ENCODE data around the gene PNLIPRP2. TPM values are rescaled to one million over a fixed set of nuclear protein-coding genes. Genes with fewer than 3 reads are reported as not detected.
A peak's percentile ranks its signal among the peaks of the same experiment; 100 is the strongest.

Gene PNLIPRP2
- polyA plus RNA-seq, 1 donor, result 0.25 TPM

DNA sequence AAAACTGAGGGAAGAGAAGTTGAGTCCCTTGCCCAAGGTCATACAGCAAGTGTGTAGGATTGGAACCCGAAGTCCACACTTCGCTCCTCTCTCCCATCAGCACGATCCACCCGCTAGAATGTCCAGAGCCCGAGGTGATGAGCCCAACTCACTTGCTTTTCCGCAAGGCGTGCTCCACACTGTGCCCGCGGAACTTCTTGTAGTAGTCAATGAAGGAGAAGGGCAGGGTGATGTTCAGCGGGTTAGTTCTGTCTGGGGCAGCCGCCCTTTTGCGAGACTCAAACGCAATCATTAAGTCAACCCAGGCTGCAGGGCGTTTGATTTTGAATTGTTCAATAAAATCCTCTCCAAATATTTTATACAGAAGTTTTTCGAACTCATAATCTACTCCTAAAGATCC lies 58.6 kb downstream of the PNLIPRP2 start:
- DNase-seq (ENCODE audit: low read depth), result no peak

DNA sequence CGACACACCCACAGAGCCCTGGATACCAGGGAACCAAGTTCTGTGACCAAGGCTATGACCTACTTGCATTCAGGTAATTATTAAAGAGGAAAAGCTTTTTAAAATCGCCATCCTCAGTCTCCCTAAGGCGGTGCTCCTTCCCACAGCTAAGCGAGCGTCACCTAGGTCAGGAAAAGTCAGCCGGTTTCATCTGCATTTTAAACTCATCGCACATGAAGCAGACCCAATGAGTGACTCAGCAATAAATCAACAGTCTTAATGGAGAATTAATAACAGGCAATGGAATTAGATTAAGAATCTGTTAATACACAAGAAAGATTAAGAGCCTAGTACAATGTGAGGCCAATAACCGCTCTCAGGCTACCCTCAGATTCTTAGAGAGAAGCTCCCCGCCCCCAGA lies 62.4 kb downstream of the PNLIPRP2 start:
- no peak for DNase-seq (ENCODE audit: low read depth)

DNA sequence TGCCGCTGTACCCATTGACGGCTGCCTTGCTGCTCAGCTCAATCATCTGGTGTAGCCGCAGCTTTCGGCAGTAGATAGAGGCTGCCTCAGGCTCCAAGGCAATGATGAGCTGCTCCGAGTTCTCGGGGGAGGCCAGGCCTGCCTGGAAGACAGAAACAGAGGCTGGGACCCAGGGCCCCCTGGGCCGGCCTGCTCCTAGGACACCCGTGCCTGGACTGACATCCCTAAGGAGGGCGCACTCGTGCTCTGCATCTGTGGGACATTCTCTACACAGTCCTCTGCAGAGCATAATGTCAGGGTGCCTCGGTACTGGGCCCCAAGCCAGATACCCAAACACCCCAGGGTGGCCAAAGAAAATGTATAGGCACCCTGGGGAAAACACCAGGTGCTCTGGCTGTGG lies 63.1 kb downstream of the PNLIPRP2 start:
- DNase-seq (ENCODE audit: low read depth), result no peak

DNA sequence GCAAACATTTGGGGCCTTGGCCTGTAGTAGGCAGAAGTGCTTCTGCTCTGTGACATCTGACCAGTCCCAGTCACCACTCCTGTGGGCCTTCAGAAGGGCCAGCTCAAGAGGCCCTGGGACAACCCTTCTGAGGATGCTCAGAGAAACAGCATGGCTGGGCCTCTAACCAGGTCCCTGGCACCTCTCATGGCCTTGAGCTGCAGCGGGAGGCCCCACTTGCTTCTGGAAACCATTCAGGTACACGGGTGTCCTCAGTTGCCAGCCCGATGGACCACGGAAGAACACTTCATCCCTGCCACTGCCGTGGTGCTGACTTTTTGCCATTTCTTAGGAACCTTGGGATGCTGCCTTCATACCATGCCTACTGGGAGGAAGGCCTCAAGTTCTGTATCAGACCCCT lies 64.0 kb downstream of the PNLIPRP2 start:
- DNase-seq (ENCODE audit: low read depth), result no peak

DNA sequence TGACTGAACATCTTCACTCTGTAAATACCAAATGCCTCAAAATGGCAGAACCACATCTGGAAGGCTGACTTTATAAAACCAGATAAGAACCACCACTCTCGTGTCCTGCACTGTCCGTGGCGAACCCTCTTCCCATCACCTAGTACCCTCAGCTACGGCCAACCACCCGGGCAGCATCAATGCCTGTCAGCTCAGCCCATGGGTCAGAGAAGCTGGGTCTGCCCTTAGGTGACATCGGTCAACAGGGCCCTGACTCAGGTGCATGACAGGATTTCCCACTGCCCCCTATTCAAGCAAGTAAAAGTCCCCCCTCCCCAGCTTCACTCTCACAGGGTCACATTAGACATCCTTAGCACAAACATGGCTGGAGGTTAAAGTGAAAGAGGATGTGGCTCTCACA lies 65.1 kb downstream of the PNLIPRP2 start:
- no peak for DNase-seq (ENCODE audit: low read depth)

DNA sequence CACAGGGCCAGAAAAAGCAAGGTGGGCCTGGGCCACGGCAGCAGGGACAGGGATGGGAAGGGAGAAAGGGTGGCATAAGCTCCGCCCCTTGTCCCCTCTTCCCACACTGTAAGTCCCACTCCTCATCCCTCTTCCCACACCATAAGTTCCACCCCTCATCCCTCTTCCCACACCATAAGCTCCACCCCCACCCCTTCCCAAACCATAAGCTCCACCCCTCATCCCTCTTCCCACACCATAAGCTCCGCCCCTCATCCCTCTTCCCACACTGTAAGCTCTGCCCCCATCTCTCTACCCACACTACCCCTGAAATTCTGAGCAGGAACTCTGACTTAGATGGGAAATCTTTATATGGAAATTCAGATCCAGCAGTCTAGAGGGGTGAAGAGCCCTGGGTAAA lies 65.9 kb downstream of the PNLIPRP2 start:
- DNase-seq (ENCODE audit: low read depth), result no peak

DNA sequence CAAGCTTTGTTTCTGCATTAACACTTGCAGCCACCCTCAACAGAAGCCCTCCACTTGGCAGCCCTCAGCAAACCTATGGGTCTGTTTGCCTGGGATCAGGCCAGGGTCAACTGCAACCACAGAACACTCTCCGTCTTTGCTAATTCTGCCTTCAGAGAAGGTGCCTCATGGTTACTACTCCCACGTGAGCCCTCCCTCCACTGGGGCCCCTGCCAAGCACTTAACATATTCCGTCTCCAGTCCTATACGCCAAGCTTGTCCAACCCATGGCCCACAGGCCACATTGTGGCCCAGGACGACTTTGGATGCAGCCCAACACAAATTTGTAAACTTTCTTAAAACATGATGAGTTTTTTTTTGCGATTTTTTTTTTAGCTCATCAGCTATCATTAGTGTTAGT lies 66.9 kb downstream of the PNLIPRP2 start:
- DNase-seq (ENCODE audit: low read depth), result no peak

DNA sequence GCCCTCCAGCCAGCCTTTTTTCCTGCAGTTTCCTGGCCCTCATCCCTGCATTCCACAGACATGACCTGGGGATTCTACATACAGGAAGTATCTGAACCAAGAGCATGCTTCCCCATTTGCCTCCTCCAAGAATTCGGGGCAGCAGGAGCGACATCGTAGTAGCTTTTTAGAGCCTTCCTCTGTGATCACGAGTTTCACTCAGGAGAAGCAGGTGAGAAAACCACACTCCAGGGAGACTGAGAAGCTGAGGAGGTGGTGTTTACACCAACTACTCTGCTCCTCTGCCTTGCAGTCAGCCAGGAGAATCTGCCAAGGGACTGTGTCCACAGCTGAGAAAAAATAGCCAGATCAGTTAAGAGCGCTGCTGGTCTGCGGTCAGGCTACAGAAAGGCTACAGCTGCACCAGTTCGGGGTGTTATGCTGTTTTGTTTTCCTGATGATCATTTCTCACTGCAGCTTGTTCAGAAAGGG lies 67.5 kb downstream of the PNLIPRP2 start:
- no peak for DNase-seq (ENCODE audit: low read depth)

DNA sequence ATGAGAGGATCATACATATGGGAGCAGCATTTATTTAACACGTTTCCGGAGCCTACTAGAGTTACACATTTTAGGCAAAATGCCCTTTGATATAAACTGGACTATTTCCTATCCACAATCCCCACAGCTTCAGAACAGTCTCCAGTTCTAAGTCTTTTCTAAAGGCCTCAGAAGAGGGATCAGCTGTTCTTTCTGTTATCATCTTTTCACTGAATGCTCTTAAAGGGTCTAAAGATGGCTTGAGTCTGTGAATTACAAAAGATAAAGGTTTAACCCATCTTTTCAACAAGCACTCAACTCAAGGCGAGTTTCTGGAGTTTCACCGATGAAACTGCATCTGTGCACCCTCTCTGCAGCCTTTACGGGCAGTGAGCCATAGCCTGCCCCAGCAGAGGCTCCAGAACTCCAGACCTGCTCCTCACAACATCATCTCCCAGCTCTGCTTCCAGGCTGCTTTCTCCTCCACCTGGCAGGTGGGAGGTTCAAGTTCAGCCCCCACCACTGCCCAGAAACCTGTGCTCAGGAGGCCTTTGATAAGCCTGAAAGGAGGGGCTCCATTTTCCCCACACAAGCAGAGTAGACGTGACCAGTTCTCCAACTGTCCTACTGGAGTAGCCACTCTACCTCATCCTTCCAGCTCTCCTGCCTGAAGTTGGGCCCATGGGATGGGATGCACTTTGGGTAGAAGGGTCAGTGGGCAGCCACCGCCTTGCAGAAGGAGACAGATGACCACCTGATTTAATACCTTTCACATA lies 68.2 kb downstream of the PNLIPRP2 start:
- DNase-seq (ENCODE audit: low read depth), result no peak

DNA sequence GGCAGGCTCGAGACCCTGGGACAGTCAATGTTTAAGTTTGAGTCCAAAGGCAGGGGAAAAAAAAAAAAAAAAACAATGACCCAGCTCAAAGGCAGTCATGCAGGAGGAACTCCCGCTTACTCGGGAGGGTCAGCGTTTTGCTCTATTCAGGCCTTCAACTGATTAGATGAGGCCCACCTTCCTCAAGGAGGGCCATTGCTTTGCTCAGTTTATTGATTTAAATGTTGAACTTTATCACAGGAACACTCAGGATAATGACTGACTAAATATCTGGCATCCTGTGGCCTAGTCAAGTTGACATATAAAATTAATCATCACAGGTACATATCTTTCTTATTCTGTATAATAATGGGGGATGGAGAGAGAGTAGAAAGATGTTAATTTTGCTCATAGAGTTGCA lies 69.0 kb downstream of the PNLIPRP2 start:
- no peak for DNase-seq (ENCODE audit: low read depth)

DNA sequence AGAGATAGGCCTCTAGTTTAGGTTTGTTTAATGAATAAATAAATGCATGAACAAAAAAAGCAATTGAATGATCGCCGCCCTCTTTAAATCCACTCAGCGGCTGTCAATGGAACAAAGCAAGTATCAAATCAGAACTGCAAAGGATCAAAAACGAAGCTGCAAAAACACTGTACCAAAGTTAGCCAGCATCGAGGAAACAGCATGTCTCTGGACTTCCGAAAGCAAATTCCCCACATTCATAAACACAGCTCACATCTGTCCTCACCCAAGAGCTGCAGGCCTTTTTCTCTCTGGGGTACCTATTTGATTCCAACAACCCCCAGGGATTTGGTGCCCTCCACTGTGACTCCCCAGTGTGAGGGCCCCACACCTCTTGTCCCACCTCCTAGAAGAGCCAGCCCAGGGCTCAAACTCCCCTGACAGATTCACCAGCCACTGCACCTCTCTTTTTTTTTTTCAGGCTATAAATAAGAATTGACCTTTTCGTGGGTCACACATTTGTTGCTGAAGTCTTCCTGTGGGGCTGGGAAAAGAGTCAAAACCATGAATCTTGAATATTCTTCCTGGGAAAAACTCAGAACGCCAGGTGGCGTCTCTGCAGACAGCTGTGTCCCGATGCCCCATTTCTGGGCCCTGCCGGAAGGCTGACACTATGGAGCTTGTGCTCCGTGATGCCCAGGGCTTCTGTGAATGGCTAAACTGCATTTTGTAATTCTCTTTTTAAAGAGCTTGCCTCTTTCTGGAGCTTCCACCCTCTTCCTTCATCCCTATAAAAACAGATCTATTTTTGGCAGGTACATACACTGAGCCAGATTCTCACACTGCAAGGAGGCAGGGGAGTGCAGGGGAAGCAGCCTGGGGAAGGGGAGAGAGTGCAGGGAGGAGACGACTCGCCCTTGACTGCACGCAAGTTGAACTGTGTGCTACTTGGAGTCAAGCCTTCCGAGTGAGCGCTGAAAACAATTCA lies 69.9 kb downstream of the PNLIPRP2 start:
- DNase-seq (ENCODE audit: low read depth), result peak; percentile 31

DNA sequence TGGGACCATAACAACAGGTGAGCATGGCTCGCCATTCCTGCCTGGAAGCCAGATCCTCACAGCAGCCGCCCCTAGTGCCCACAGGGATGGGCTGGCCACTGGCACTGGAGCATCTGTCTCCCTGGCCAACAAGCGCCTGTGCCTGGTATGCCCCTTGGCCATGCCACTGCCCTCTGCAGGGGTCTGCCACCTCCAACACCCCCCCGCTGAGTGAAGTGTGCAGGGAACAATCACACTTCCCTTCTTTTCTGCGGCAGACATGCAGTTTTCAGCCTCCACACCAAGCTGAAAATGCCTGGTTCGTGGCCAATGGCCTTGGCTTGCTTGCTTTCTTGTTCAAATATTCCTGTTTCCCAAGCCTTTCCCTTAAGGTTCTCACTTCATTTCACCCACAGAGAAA lies 70.9 kb downstream of the PNLIPRP2 start:
- peak; percentile 60 for DNase-seq (ENCODE audit: low read depth)

DNA sequence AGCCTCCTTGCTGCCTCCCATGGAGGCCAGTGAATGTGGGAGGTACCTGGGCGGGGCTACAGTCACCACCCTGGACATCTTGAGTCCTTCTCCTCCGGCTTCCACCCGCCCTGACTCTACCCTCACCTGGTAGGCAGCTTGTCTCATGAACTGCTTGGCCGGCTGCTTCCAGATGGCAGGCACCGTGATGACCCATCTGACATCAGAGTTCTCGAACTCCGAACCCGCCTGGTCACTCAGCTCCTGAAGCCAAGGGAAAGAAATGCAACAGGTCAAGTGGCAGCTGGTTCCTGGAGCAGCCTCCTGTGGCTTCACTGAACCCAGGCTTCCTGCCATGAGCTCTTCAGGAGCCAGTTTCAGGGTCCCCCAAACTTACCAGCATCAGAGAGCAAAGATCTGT lies 71.5 kb downstream of the PNLIPRP2 start:
- no peak for DNase-seq (ENCODE audit: low read depth)

DNA sequence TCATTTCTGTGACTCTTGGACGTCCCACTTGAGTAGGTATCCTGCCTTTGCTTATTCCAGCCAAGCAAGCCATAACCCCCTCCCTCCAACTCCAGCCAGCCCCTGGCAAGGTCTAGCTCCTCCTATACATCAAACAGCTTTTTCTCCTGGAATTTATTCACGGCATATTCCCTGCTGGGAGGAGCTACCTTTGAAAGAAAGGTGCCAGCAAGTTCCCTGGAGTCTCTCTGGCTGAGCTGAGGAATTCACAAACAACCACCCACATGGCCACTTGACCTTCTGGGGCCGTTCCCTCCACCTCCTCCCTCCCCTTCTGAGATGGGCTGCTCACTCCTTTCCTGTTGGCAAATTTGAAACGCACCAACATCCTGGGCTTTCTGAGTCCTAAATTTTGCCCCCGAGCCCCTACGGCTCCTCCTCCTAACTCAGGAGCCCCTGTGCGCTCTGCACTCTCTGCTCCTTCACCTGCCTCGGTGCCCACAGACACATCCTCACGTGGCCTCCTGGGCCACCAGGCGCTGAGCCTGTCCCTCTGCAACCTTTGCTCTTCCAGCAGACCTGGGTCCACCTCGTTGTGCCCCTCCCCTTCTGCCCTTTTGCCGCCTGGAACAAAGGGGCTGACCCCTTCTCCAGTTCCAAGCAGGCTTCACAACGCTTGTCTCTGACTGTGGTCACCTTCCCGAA lies 73.6 kb downstream of the PNLIPRP2 start:
- no peak for DNase-seq (ENCODE audit: low read depth)

Other genes with a start within 250 kb of the PNLIPRP2 start
- not detected for gene PNLIPRP3, start 193.1 kb upstream of the PNLIPRP2 start, polyA plus RNA-seq (ENCODE audit: insufficient read length)
- gene PNLIP, start 75.0 kb upstream of the PNLIPRP2 start, polyA plus RNA-seq (ENCODE audit: insufficient read length), result not detected
- gene PNLIPRP1, start 30.0 kb upstream of the PNLIPRP2 start, polyA plus RNA-seq (ENCODE audit: insufficient read length), result not detected
- gene HSPA12A, start 121.6 kb downstream of the PNLIPRP2 start, polyA plus RNA-seq (ENCODE audit: insufficient read length), result 5.3 TPM
- 0.38 TPM for gene ENO4, start 228.5 kb downstream of the PNLIPRP2 start, polyA plus RNA-seq (ENCODE audit: insufficient read length)